Trophoblast cell (in vitro differentiated cells and primary cell): Measurements from ENCODE around the gene NPTX1.

Experiments used
- DNase-seq, 2 donors: peaks; one replicate each; pipeline ENCODE4 v3.0.0-alpha.2; 2016
- H2AFZ ChIP-seq: 2 replicates; pipeline ENCODE4 v1.6.1; 2013; ENCODE audit warnings: low read length, moderate library complexity, mild to moderate bottlenecking; ENCODE audit not compliant: insufficient read depth, poor library complexity
- H2AK5ac ChIP-seq: 2 replicates; pipeline ENCODE4 v1.6.1; 2013; ENCODE audit warnings: mild to moderate bottlenecking, low read length
- H2BK120ac ChIP-seq: 2 replicates; pipeline ENCODE4 v1.6.1; 2013; ENCODE audit warnings: low read length, mild to moderate bottlenecking, moderate library complexity; ENCODE audit not compliant: insufficient read depth, poor library complexity
- H2BK12ac ChIP-seq: 2 replicates; pipeline ENCODE4 v1.6.1; 2013; ENCODE audit warnings: mild to moderate bottlenecking, low read length, moderate library complexity
- H2BK5ac ChIP-seq: 2 replicates; pipeline ENCODE4 v1.6.1; 2013; ENCODE audit warnings: low read length, low read depth, moderate library complexity, mild to moderate bottlenecking; ENCODE audit not compliant: poor library complexity
- H3K14ac ChIP-seq: 2 replicates; pipeline ENCODE4 v1.6.1; 2013; ENCODE audit warnings: mild to moderate bottlenecking, low read length
- H3K18ac ChIP-seq: 2 replicates; pipeline ENCODE4 v1.6.1; 2013; ENCODE audit warnings: mild to moderate bottlenecking, low read length
- H3K23ac ChIP-seq: 2 replicates; pipeline ENCODE4 v1.6.1; 2013; ENCODE audit warnings: low read length
- H3K27ac ChIP-seq: 2 replicates; pipeline ENCODE4 v1.5.1; 2013; ENCODE audit warnings: low read depth, mild to moderate bottlenecking, inconsistent platforms, low read length, moderate library complexity
- H3K27me3 ChIP-seq: 2 replicates; pipeline ENCODE4 v1.6.1; 2013; ENCODE audit warnings: inconsistent platforms, mild to moderate bottlenecking, low read length, moderate library complexity; ENCODE audit not compliant: insufficient read depth
- H3K36me3 ChIP-seq, 2 experiments: 1 replicate in 1 of 2; 2 replicates in 1 of 2; pipeline ENCODE4 v1.6.1; 2013; ENCODE audit warnings: low read length in 2 of 2, mild to moderate bottlenecking in 2 of 2, moderate library complexity in 1 of 2; ENCODE audit not compliant: insufficient read depth in 2 of 2, control insufficient read depth in 1 of 2
- H3K4ac ChIP-seq: 2 replicates; pipeline ENCODE4 v1.6.1; 2013; ENCODE audit warnings: low read depth, mild to moderate bottlenecking, low read length, moderate library complexity
- H3K4me1 ChIP-seq, 2 experiments: 1 replicate in 1 of 2; 2 replicates in 1 of 2; pipeline ENCODE4 v1.6.1; 2013; ENCODE audit warnings: low read length in 2 of 2, mild to moderate bottlenecking in 2 of 2, moderate library complexity in 1 of 2; ENCODE audit not compliant: insufficient read depth in 2 of 2, control insufficient read depth in 1 of 2
- H3K4me2 ChIP-seq: 2 replicates; pipeline ENCODE4 v1.6.1; 2013; ENCODE audit warnings: inconsistent platforms, mild to moderate bottlenecking, low read length, moderate library complexity
- H3K4me3 ChIP-seq: 2 replicates; pipeline ENCODE4 v1.5.1; 2013; ENCODE audit warnings: mild to moderate bottlenecking, low read depth, low read length, inconsistent platforms
- H3K79me1 ChIP-seq: one replicate; pipeline ENCODE4 v1.6.1; 2013; ENCODE audit warnings: low read length
- H3K79me2 ChIP-seq: 2 replicates; pipeline ENCODE4 v1.6.1; 2013; ENCODE audit warnings: low read length, mild to moderate bottlenecking; ENCODE audit not compliant: control insufficient read depth, insufficient read depth, poor library complexity
- H3K9ac ChIP-seq: 2 replicates; pipeline ENCODE4 v1.6.1; 2013; ENCODE audit warnings: mild to moderate bottlenecking, low read length
- H3K9me3 ChIP-seq: 2 replicates; pipeline ENCODE4 v1.6.1; 2013; ENCODE audit warnings: low read depth, mild to moderate bottlenecking, control low read depth, inconsistent platforms, low read length; ENCODE audit not compliant: insufficient read depth
- H4K12ac ChIP-seq: 2 replicates; pipeline ENCODE4 v1.6.1; 2013; ENCODE audit warnings: low read depth, mild to moderate bottlenecking, low read length, moderate library complexity
- H4K8ac ChIP-seq: 2 replicates; pipeline ENCODE4 v1.6.1; 2013; ENCODE audit warnings: low read depth, mild to moderate bottlenecking, low read length, moderate library complexity
- H4K91ac ChIP-seq: one replicate; pipeline ENCODE4 v1.6.1; 2013; ENCODE audit warnings: low read depth, mild to moderate bottlenecking, low read length, moderate library complexity
- WGBS: extraction: QIAGEN DNeasy Blood & Tissue Kit; methylation state at CpG from one replicate; pipeline ENCODE4 v1.1.7; 2013; ENCODE audit warnings: missing lambda C conversion rate; ENCODE audit not compliant: insufficient read length, insufficient coverage; ENCODE audit errors: extremely low coverage; 5-methylcytosine and 5-hydroxymethylcytosine counted together

The NPTX1 gene

DNA sequence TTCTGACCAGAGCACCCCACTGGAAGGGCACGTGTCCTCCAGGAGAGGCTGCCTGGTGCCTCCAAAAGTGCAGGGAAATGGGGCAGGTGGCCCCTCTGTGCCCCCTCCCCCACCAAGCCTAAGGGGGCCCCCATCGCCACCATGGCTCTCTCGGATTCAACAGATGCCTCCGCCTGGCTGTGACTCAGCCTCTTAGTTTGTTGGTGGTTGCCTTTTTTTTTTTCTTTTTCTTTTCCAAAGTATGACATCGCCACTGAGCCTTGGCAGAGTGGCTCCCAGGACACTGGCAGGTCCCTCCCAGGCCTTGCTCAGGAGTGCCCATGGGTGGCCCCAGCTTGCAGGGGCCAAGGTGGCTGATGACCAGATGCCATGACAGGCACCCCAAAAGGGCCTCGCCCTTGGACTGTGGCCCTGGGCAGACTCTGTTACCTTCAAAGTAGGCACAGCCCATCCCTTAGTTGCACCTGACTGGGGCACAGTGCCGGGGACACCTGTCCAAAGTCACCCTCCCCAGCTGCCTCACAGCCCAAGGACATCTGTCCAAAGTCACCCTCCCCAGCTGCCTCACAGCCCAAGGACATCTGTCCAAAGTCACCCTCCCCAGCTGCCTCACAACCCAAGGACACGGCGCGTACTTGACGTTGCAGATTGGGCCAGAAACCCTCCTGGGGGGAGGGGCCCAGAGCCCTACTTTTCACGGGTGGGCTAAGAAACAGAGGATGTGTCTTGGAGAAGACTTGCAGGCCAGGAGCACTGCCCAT is 29.6 kb downstream of the NPTX1 start:
- Histone ChIP-seq H4K91ac (no peak overlapping the region), H3K18ac (no peak overlapping the region), H2AK5ac (no peak overlapping the region), H3K4me2 (no peak overlapping the region), H3K14ac (no peak overlapping the region), H2BK5ac (no peak overlapping the region), H4K8ac (no peak overlapping the region), H3K9me3 (peaks cover 2% of the 10 kb centered on the region), H3K4me3 (no peak overlapping the region), H3K9ac (no peak overlapping the region), H3K79me2 (no peaks in the 10 kb centered on the region), H3K27me3 (no peaks in the 10 kb centered on the region), H3K4me1 (no peaks in the 10 kb centered on the region), H3K36me3 (no peaks in the 10 kb centered on the region), H3K23ac (no peak overlapping the region), H2BK120ac (no peak overlapping the region), H3K79me1 (no peaks in the 10 kb centered on the region), H2BK12ac (no peak overlapping the region), H4K12ac (no peak overlapping the region), H2AFZ (no peak overlapping the region), H3K4ac (no peak overlapping the region), H3K27ac (no peak overlapping the region)
- DNase-seq: peak; percentile 15 to 50
- no CpG with 5 or more reads among the region's 12 CpGs for WGBS

DNA sequence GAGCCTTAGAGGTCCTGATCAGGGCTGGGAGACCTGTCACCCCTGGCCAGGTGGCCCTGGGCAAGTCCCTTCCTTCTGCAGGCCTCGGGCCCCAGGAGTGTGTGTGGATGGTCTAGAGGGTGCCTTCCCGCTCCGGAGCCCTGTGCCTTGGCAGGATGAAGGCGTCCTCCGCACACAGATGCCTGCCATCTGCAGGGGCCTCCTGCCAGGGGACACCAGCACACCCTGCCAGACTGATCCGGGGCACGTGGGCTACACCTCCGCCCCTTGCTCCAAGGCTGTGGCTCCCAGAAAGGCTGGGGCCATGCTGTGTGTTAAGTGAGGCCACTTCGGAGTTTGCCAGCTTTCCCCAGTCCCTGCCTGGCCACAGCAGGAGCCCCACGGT is 30.7 kb downstream of the NPTX1 start:
- H2BK120ac ChIP-seq: no peak overlapping the region
- no peak overlapping the region for H3K14ac ChIP-seq
- H3K4me1 ChIP-seq: no peaks in the 10 kb centered on the region
- no peaks in the 10 kb centered on the region for H3K79me1 ChIP-seq
- H2BK5ac ChIP-seq: no peak overlapping the region
- no peak overlapping the region for H3K4ac ChIP-seq
- no peaks in the 10 kb centered on the region for H3K27me3 ChIP-seq
- no peak overlapping the region for H2AK5ac ChIP-seq
- no peak overlapping the region for H2AFZ ChIP-seq
- no CpG with 5 or more reads among the region's 10 CpGs for WGBS
- no peak overlapping the region for H3K4me2 ChIP-seq
- no peak overlapping the region for H3K27ac ChIP-seq
- no peaks in the 10 kb centered on the region for H3K79me2 ChIP-seq
- H3K36me3 ChIP-seq: no peaks in the 10 kb centered on the region
- H3K9me3 ChIP-seq: no peaks in the 10 kb centered on the region
- H3K9ac ChIP-seq: no peak overlapping the region
- no peak for DNase-seq
- H3K18ac ChIP-seq: no peak overlapping the region
- no peak overlapping the region for H4K12ac ChIP-seq
- no peak overlapping the region for H2BK12ac ChIP-seq
- no peak overlapping the region for H4K91ac ChIP-seq
- H4K8ac ChIP-seq: no peak overlapping the region
- no peak overlapping the region for H3K23ac ChIP-seq
- H3K4me3 ChIP-seq: no peak overlapping the region

DNA sequence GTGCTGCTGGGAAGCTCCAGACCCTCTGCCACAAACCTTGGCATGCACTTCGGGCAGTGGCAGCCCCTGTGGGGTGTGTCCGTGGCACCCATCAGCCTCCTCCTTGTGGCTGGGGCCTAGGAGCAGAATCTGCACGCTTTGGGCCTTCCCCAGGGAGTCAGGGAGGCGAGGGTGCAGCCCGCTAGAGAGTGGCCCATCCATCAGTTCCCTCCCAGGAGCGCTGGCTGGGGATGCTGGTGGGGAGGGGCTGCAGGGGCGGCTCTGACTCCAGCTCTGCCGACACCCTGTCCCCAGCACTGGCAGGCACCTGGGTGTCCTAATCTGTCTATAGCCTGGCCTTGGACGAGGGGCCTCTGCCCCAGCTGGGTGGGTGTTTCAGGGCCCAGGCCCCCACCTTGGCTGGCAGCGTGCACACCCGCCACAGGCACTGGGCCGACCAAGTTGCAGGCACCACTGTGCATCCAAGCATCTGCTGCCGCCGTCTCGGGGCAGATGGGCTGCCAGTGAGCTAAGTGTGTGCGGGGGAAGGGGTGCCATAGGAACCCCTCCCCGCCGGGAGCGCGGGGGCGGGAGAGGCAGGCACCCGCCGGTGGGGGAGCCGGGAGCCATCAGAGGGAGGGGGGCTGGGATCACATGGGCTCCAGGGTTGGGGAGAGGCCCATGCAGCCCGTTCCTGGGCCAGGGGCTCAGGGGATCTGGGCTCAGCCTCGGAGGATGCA is 31.2 kb downstream of the NPTX1 start:
- H3K18ac ChIP-seq: no peak overlapping the region
- H3K79me2 ChIP-seq: no peaks in the 10 kb centered on the region
- H3K14ac ChIP-seq: no peak overlapping the region
- H2BK5ac ChIP-seq: no peak overlapping the region
- H3K27me3 ChIP-seq: no peaks in the 10 kb centered on the region
- no peak overlapping the region for H4K12ac ChIP-seq
- H2AFZ ChIP-seq: no peak overlapping the region
- WGBS: no CpG with 5 or more reads among the region's 26 CpGs
- no peak overlapping the region for H4K91ac ChIP-seq
- no peak overlapping the region for H4K8ac ChIP-seq
- H2BK12ac ChIP-seq: no peak overlapping the region
- no peak for DNase-seq
- no peaks in the 10 kb centered on the region for H3K9me3 ChIP-seq
- no peak overlapping the region for H3K4ac ChIP-seq
- H3K4me1 ChIP-seq: no peaks in the 10 kb centered on the region
- H3K79me1 ChIP-seq: no peaks in the 10 kb centered on the region
- no peak overlapping the region for H2AK5ac ChIP-seq
- H3K36me3 ChIP-seq: no peaks in the 10 kb centered on the region
- H3K4me3 ChIP-seq: no peak overlapping the region
- H3K23ac ChIP-seq: no peak overlapping the region
- H3K27ac ChIP-seq: no peak overlapping the region
- no peak overlapping the region for H3K4me2 ChIP-seq
- no peak overlapping the region for H2BK120ac ChIP-seq
- no peak overlapping the region for H3K9ac ChIP-seq

DNA sequence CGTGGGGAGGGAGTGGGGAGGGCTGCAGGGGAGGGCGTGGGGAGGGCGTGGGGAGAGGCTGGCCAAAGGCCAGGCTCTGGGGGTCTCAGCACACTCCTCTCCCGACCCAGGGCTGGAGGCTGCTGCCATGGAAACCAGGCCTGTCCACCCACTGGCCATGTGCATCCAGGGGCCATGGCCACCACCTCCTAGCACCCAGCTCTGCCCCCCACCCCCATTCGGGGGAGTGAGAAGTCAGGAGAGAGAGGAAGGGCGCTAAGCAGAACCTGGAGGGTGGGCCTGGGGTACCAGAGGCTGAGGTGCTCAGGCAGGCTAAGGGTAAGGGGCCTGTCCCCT is 31.8 kb downstream of the NPTX1 start:
- H3K27me3 ChIP-seq: no peaks in the 10 kb centered on the region
- H4K12ac ChIP-seq: no peak overlapping the region
- no peaks in the 10 kb centered on the region for H3K79me2 ChIP-seq
- WGBS: no CpG with 5 or more reads among the region's 6 CpGs
- H2BK120ac ChIP-seq: no peak overlapping the region
- H3K79me1 ChIP-seq: no peaks in the 10 kb centered on the region
- H2BK12ac ChIP-seq: no peak overlapping the region
- no peak overlapping the region for H3K27ac ChIP-seq
- no peaks in the 10 kb centered on the region for H3K36me3 ChIP-seq
- no peak overlapping the region for H4K8ac ChIP-seq
- H3K4me2 ChIP-seq: no peak overlapping the region
- no peak overlapping the region for H3K4me3 ChIP-seq
- no peak for DNase-seq
- H3K4ac ChIP-seq: no peak overlapping the region
- no peak overlapping the region for H2AK5ac ChIP-seq
- no peak overlapping the region for H4K91ac ChIP-seq
- H3K9ac ChIP-seq: no peak overlapping the region
- no peak overlapping the region for H3K23ac ChIP-seq
- H3K4me1 ChIP-seq: no peaks in the 10 kb centered on the region
- no peak overlapping the region for H2AFZ ChIP-seq
- H3K9me3 ChIP-seq: no peaks in the 10 kb centered on the region
- H2BK5ac ChIP-seq: no peak overlapping the region
- H3K18ac ChIP-seq: no peak overlapping the region
- no peak overlapping the region for H3K14ac ChIP-seq
